ENCODE data around the gene CORO6. TPM values are rescaled to one million over a fixed set of nuclear protein-coding genes. Genes with fewer than 3 reads are reported as not detected.
A peak's percentile ranks its signal among the peaks of the same experiment; 100 is the strongest.
"Not testable (repeated sequence)": the region's sequence is repeated elsewhere in the genome, so short reads cannot be mapped to it uniquely, and the experiment has no call there.

CORO6 gene
- total and polyA plus RNA-seq, 3 experiments from 2014 or later = 0.17 to 2.9 (median 2.5) TPM

- H3K4me1 ChIP-seq (ENCODE audit: insufficient read depth, low read length) = no peaks in the 10 kb centered on the region
- H3K27me3 ChIP-seq (ENCODE audit: insufficient read depth, low read length, poor library complexity, severe bottlenecking) = no peaks in the 10 kb centered on the region
- Mint-ChIP-seq H3K9me3 (no peaks in the 10 kb centered on the region), H3K36me3 (peaks cover 4 to 68% (median 19%) of the 10 kb centered on the region in 3 donors), H3K4me1 (peaks cover 11 to 37% (median 13%) of the 10 kb centered on the region in 3 donors), H3K27ac (peak overlapping the region in 5 of 8 donors; percentile 4 to 70 (median 61)), H3K27me3 (no peaks in the 10 kb centered on the region), H3K4me3 (peak overlapping the region in 1 of 7 donors; percentile 1)
- POLR2A ChIA-PET = no interaction called here
- no peaks in the 10 kb centered on the region for H3K9me3 ChIP-seq (ENCODE audit: low read length)
- H3K36me3 ChIP-seq (ENCODE audit: insufficient read depth, low read length) = peaks cover 25% of the 10 kb centered on the region
- no peak for DNase-seq
- no peak overlapping the region for H3K4me3 ChIP-seq (ENCODE audit: low read length)
- CTCF ChIA-PET = no interaction called here
- no peak overlapping the region for H3K27ac ChIP-seq (ENCODE audit: low read depth, low read length)
These were observed 38.5 kb upstream of the CORO6 start for GRCh38 chr17:29661213-29661612.

GRCh38 chr17:29659155-29659554, 36.4 kb upstream of the CORO6 start:
- Histone ChIP-seq H3K27me3 (ENCODE audit: insufficient read depth, low read length, poor library complexity, severe bottlenecking) (no peaks in the 10 kb centered on the region), H3K4me3 (ENCODE audit: low read length) (no peak overlapping the region), H3K36me3 (ENCODE audit: insufficient read depth, low read length) (peaks cover 19% of the 10 kb centered on the region), H3K9me3 (ENCODE audit: low read length) (no peaks in the 10 kb centered on the region), H3K27ac (ENCODE audit: low read depth, low read length) (no peak overlapping the region), H3K4me1 (ENCODE audit: insufficient read depth, low read length) (no peaks in the 10 kb centered on the region)
- Mint-ChIP-seq H3K4me1 (peaks cover 12 to 22% (median 14%) of the 10 kb centered on the region in 3 donors), H3K4me3 (peak overlapping the region in 3 of 7 donors; percentile 1 to 38 (median 38)), H3K27ac (peak overlapping the region in 6 of 8 donors; percentile 27 to 76 (median 66)), H3K9me3 (no peaks in the 10 kb centered on the region), H3K36me3 (peaks cover 4 to 69% (median 18%) of the 10 kb centered on the region in 3 donors), H3K27me3 (no peaks in the 10 kb centered on the region)
- DNase-seq = peak in 1 of 5 donors; percentile 24
- CTCF ChIA-PET = interaction anchor here (1.7 kb wide), 1 partner anchor 42 kb away, joined by 5 read pairs; no protein-coding TSS in a partner anchor
- POLR2A ChIA-PET = interaction anchor here (0.6 to 1.2 kb wide), 2 partner anchors 18 to 47 kb away, joined by 3 to 6 read pairs; no protein-coding TSS in a partner anchor

- Histone ChIP-seq H3K27me3 (ENCODE audit: insufficient read depth, low read length, poor library complexity, severe bottlenecking) (no peaks in the 10 kb centered on the region), H3K9me3 (ENCODE audit: low read length) (no peaks in the 10 kb centered on the region), H3K4me1 (ENCODE audit: insufficient read depth, low read length) (no peaks in the 10 kb centered on the region), H3K36me3 (ENCODE audit: insufficient read depth, low read length) (peaks cover 8% of the 10 kb centered on the region), H3K27ac (ENCODE audit: low read depth, low read length) (no peak overlapping the region), H3K4me3 (ENCODE audit: low read length) (no peak overlapping the region)
- no peaks in the 10 kb centered on the region for H3K9me3 Mint-ChIP-seq
- peaks cover 4 to 62% (median 13%) of the 10 kb centered on the region in 3 donors for H3K36me3 Mint-ChIP-seq
- H3K27ac Mint-ChIP-seq = peak overlapping the region in 4 of 8 donors; percentile 25 to 78 (median 42)
- ChIA-PET POLR2A (interaction anchor here (0.5 kb wide), 1 partner anchor 51 kb away, joined by 3 read pairs; no protein-coding TSS in a partner anchor), CTCF (interaction anchor here (2.0 to 3.2 kb wide), 2 partner anchors 16 to 39 kb away, joined by 8 to 13 read pairs; no protein-coding TSS in a partner anchor)
- no peaks in the 10 kb centered on the region for H3K27me3 Mint-ChIP-seq
- H3K4me3 Mint-ChIP-seq = no peak overlapping the region
- H3K4me1 Mint-ChIP-seq = peaks cover 5 to 11% (median 6%) of the 10 kb centered on the region in 3 donors
- no peak for DNase-seq
These were observed 32.6 kb upstream of the CORO6 start for GRCh38 chr17:29655323-29655722.

- H3K4me3 ChIP-seq (ENCODE audit: low read length) = no peak overlapping the region
- H3K27ac ChIP-seq (ENCODE audit: low read depth, low read length) = no peak overlapping the region
- peaks cover 8% of the 10 kb centered on the region for H3K36me3 ChIP-seq (ENCODE audit: insufficient read depth, low read length)
- no peaks in the 10 kb centered on the region for H3K27me3 ChIP-seq (ENCODE audit: insufficient read depth, low read length, poor library complexity, severe bottlenecking)
- no peaks in the 10 kb centered on the region for H3K4me1 ChIP-seq (ENCODE audit: insufficient read depth, low read length)
- Mint-ChIP-seq H3K27ac (peak overlapping the region in 2 of 8 donors; percentile 26 to 50), H3K4me3 (no peak overlapping the region), H3K9me3 (no peaks in the 10 kb centered on the region), H3K4me1 (peaks cover 4 to 7% (median 4%) of the 10 kb centered on the region in 3 donors), H3K36me3 (peaks cover 4 to 71% (median 16%) of the 10 kb centered on the region in 3 donors), H3K27me3 (no peaks in the 10 kb centered on the region)
- POLR2A ChIA-PET = no interaction called here
- CTCF ChIA-PET = interaction anchor here (0.9 to 3.2 kb wide), 6 partner anchors 14 to 125 kb away, joined by 3 to 13 read pairs (median 4); no protein-coding TSS in a partner anchor
- no peaks in the 10 kb centered on the region for H3K9me3 ChIP-seq (ENCODE audit: low read length)
- DNase-seq = no peak
These were observed 31.4 kb upstream of the CORO6 start for GRCh38 chr17:29653995-29654714.

- Mint-ChIP-seq H3K9me3 (no peaks in the 10 kb centered on the region), H3K36me3 (peaks cover 4 to 75% (median 20%) of the 10 kb centered on the region in 3 donors), H3K27me3 (no peaks in the 10 kb centered on the region), H3K4me3 (no peak overlapping the region), H3K4me1 (peaks cover 0 to 4% (median 4%) of the 10 kb centered on the region in 3 donors), H3K27ac (peak overlapping the region in 1 of 8 donors; percentile 69)
- no peak for DNase-seq
- Histone ChIP-seq H3K36me3 (ENCODE audit: insufficient read depth, low read length) (peaks cover 8% of the 10 kb centered on the region), H3K27ac (ENCODE audit: low read depth, low read length) (no peak overlapping the region), H3K4me3 (ENCODE audit: low read length) (no peak overlapping the region), H3K27me3 (ENCODE audit: insufficient read depth, low read length, poor library complexity, severe bottlenecking) (no peaks in the 10 kb centered on the region), H3K4me1 (ENCODE audit: insufficient read depth, low read length) (no peaks in the 10 kb centered on the region), H3K9me3 (ENCODE audit: low read length) (no peaks in the 10 kb centered on the region)
- CTCF ChIA-PET = interaction anchor here (1.0 kb wide), 1 partner anchor 109 kb away, joined by 3 read pairs; no protein-coding TSS in a partner anchor
- POLR2A ChIA-PET = interaction anchor here (0.7 kb wide), 1 partner anchor 464 kb away, joined by 3 read pairs; no protein-coding TSS in a partner anchor
These were observed 30.3 kb upstream of the CORO6 start for GRCh38 chr17:29652976-29653375.

GRCh38 chr17:29651913-29652312, 29.2 kb upstream of the CORO6 start:
- H3K27me3 ChIP-seq (ENCODE audit: insufficient read depth, low read length, poor library complexity, severe bottlenecking); DNase-seq; H3K4me3 Mint-ChIP-seq; H3K4me3 ChIP-seq (ENCODE audit: low read length); H3K4me1 Mint-ChIP-seq; H3K36me3 ChIP-seq (ENCODE audit: insufficient read depth, low read length); H3K4me1 ChIP-seq (ENCODE audit: insufficient read depth, low read length); H3K27me3 Mint-ChIP-seq; H3K9me3 Mint-ChIP-seq; H3K27ac ChIP-seq (ENCODE audit: low read depth, low read length); H3K9me3 ChIP-seq (ENCODE audit: low read length); POLR2A ChIA-PET: not testable (repeated sequence)
- Mint-ChIP-seq H3K27ac (peak overlapping the region in 1 of 8 donors; percentile 54), H3K36me3 (peaks cover 4 to 76% (median 22%) of the 10 kb centered on the region in 3 donors)
- CTCF ChIA-PET = interaction anchor here (1.0 kb wide), 1 partner anchor 77 kb away, joined by 3 read pairs; no protein-coding TSS in a partner anchor

GRCh38 chr17:29650396-29650795, 27.7 kb upstream of the CORO6 start:
- Histone ChIP-seq H3K9me3 (ENCODE audit: low read length) (no peaks in the 10 kb centered on the region), H3K27me3 (ENCODE audit: insufficient read depth, low read length, poor library complexity, severe bottlenecking) (no peaks in the 10 kb centered on the region), H3K27ac (ENCODE audit: low read depth, low read length) (no peak overlapping the region), H3K4me3 (ENCODE audit: low read length) (no peak overlapping the region), H3K4me1 (ENCODE audit: insufficient read depth, low read length) (no peaks in the 10 kb centered on the region), H3K36me3 (ENCODE audit: insufficient read depth, low read length) (peaks cover 7% of the 10 kb centered on the region)
- ChIA-PET CTCF (no interaction called here), POLR2A (no interaction called here)
- no peak for DNase-seq
- no peaks in the 10 kb centered on the region for H3K27me3 Mint-ChIP-seq
- no peaks in the 10 kb centered on the region for H3K9me3 Mint-ChIP-seq
- peaks cover 0 to 3% (median 0%) of the 10 kb centered on the region in 3 donors for H3K4me1 Mint-ChIP-seq
- H3K4me3 Mint-ChIP-seq = no peak overlapping the region
- H3K27ac Mint-ChIP-seq = peak overlapping the region in 4 of 8 donors; percentile 24 to 64 (median 42)
- peaks cover 0 to 72% (median 12%) of the 10 kb centered on the region in 3 donors for H3K36me3 Mint-ChIP-seq

- no peaks in the 10 kb centered on the region for H3K27me3 Mint-ChIP-seq
- H3K9me3 ChIP-seq (ENCODE audit: low read length) = no peaks in the 10 kb centered on the region
- DNase-seq = no peak
- peaks cover 0 to 3% (median 0%) of the 10 kb centered on the region in 3 donors for H3K4me1 Mint-ChIP-seq
- peaks cover 10% of the 10 kb centered on the region for H3K36me3 ChIP-seq (ENCODE audit: insufficient read depth, low read length)
- H3K4me3 Mint-ChIP-seq = no peak overlapping the region
- no peak overlapping the region for H3K4me3 ChIP-seq (ENCODE audit: low read length)
- peaks cover 0 to 72% (median 17%) of the 10 kb centered on the region in 3 donors for H3K36me3 Mint-ChIP-seq
- no peaks in the 10 kb centered on the region for H3K4me1 ChIP-seq (ENCODE audit: insufficient read depth, low read length)
- CTCF ChIA-PET = interaction anchor here (1.2 kb wide), 1 partner anchor 130 kb away, joined by 3 read pairs; no protein-coding TSS in a partner anchor
- no peaks in the 10 kb centered on the region for H3K9me3 Mint-ChIP-seq
- H3K27me3 ChIP-seq (ENCODE audit: insufficient read depth, low read length, poor library complexity, severe bottlenecking) = no peaks in the 10 kb centered on the region
- peak overlapping the region in 1 of 8 donors; percentile 23 for H3K27ac Mint-ChIP-seq
- POLR2A ChIA-PET = no interaction called here
- no peak overlapping the region for H3K27ac ChIP-seq (ENCODE audit: low read depth, low read length)
These were observed 26.6 kb upstream of the CORO6 start for GRCh38 chr17:29649359-29649758.

All from CD8-positive, alpha-beta memory T cell (primary cell).